K562 (cell line): ENCODE results near the gene SOX6. TPM values are rescaled to one million over a fixed set of nuclear protein-coding genes. Genes with fewer than 3 reads are reported as not detected.
A peak's percentile ranks its signal among the peaks of the same experiment; 100 is the strongest.

Source experiments
- ATAC-seq: fragments of 200-7000 bp; cut with Tn5 transposase; 3 replicates; pipeline ENCODE4 v1.9.1; 2020; ENCODE audit warnings: moderate library complexity
- BruUV-seq: library from RNA; stranded (reverse); fragments of 400-500 nt; replicated peaks from 2 replicates; lab custom pipeline; 2021; lab: Mats Ljungman, UMichigan
- CTCF ChIA-PET: fragments of 300-600 bp; formaldehyde crosslinking; extraction: SDS; loops from one replicate; lab custom pipeline; 2021; ENCODE audit warnings: low intra/inter-chr PET ratio; lab: Yijun Ruan, JAX
- POLR2A ChIA-PET: fragments of 300-600, 350-650 bp; sonication (Branson Sonifier 250); formaldehyde crosslinking; extraction: SDS; loops from one replicate; lab custom pipeline; 2021; ENCODE audit warnings: antibody characterized with exemption, inconsistent platforms; lab: Yijun Ruan, JAX
- DNase-seq, 4 experiments: peaks; one replicate each; pipeline versions ENCODE4 v3.0.0 to v3.0.0-alpha.2; 2011 to 2018; ENCODE audit warnings: low spot score in 3 of 4, mixed read lengths in 3 of 4; ENCODE audit errors: extremely low read depth in 1 of 4
- FAIRE-seq: peaks from 2 replicates; lab custom pipeline; 2011; peaks lifted over from hg19 to GRCh38; lab: Jason Lieb, UNC
- H2AFZ ChIP-seq: 2 replicates; pipeline ENCODE4 v1.6.0; 2011; ENCODE audit warnings: low read depth, low read length, control low read depth, inconsistent platforms
- H3K27ac ChIP-seq: fragments of 200-600 bp; 3 replicates; pipeline ENCODE4 v1.8.0; 2011; ENCODE audit warnings: low read depth, mild to moderate bottlenecking, control low read depth, inconsistent platforms, low read length, moderate library complexity, mixed read lengths; ENCODE audit errors: extremely low read depth
- H3K27me3 ChIP-seq, 2 experiments: fragments of 300-600 bp in 1 of 2; 2 replicates in 1 of 2; 3 replicates in 1 of 2; pipeline versions ENCODE4 v1.6.0 to v1.8.0; 2011; ENCODE audit warnings: inconsistent platforms in 2 of 2, low read length in 2 of 2, mild to moderate bottlenecking in 1 of 2, mixed read lengths in 1 of 2, moderate library complexity in 1 of 2; ENCODE audit not compliant: control insufficient read depth in 2 of 2, insufficient read depth in 2 of 2
- H3K36me3 ChIP-seq: fragments of 300-600 bp; 3 replicates; pipeline ENCODE4 v1.8.0; 2011; ENCODE audit warnings: mild to moderate bottlenecking, low read length, inconsistent platforms; ENCODE audit not compliant: control insufficient read depth, insufficient read depth
- H3K4me1 ChIP-seq, 2 experiments: fragments of 200-600 bp in 1 of 2; replicated peaks in 1 of 2; 2 replicates in 1 of 2; 3 replicates in 1 of 2; pipeline versions ENCODE4 v1.5.1 to v1.8.0; 2011; ENCODE audit warnings: inconsistent platforms in 2 of 2, low read length in 2 of 2, mild to moderate bottlenecking in 1 of 2, mixed read lengths in 1 of 2, moderate library complexity in 1 of 2; ENCODE audit not compliant: control insufficient read depth in 2 of 2, insufficient read depth in 2 of 2
- H3K4me2 ChIP-seq: 2 replicates; pipeline ENCODE4 v1.6.1; 2011; ENCODE audit warnings: low read length, control low read depth, inconsistent platforms, mixed read lengths; ENCODE audit not compliant: insufficient read depth
- H3K4me3 ChIP-seq: fragments of 200-600 bp; sonication (generic), shearing (Covaris generic); 2 replicates; pipeline ENCODE4 v1.5.1; 2016; ENCODE audit warnings: control low read depth, inconsistent platforms
- H3K79me2 ChIP-seq: fragments of 200-600 bp; 3 replicates; pipeline ENCODE4 v1.8.0; 2011; ENCODE audit warnings: low read length, inconsistent platforms; ENCODE audit not compliant: control insufficient read depth, insufficient read depth
- H3K9ac ChIP-seq, 2 experiments: 2 replicates each; pipeline versions ENCODE4 v1.6.0 to v1.6.1; 2011; ENCODE audit warnings: low read depth in 2 of 2, low read length in 2 of 2, control low read depth in 1 of 2, inconsistent platforms in 1 of 2, mild to moderate bottlenecking in 1 of 2, mixed read lengths in 1 of 2; ENCODE audit not compliant: insufficient read depth in 1 of 2
- H3K9me1 ChIP-seq: one replicate; pipeline ENCODE4 v1.6.0; 2011; ENCODE audit warnings: inconsistent platforms, mild to moderate bottlenecking, low read length, moderate library complexity; ENCODE audit not compliant: control insufficient read depth, insufficient read depth
- H3K9me3 ChIP-seq: replicated peaks from 2 replicates; pipeline ENCODE4 v1.5.1; 2011; ENCODE audit warnings: low read depth, low read length, inconsistent platforms; ENCODE audit not compliant: control insufficient read depth, insufficient read depth
- H4K20me1 ChIP-seq: replicated peaks from 2 replicates; pipeline ENCODE4 v1.6.1; 2011; ENCODE audit warnings: low read length, inconsistent platforms, mixed read lengths; ENCODE audit not compliant: control insufficient read depth, insufficient read depth
- C11orf30 ChIP-seq: fragments of 450-650 bp; IDR thresholded peaks from 2 replicates; pipeline ENCODE4 v1.6.1; 2016; ENCODE audit warnings: low read depth, mild to moderate bottlenecking
- KLF16 ChIP-seq: IDR thresholded peaks from 2 replicates; pipeline ENCODE4 v1.6.1; 2016; ENCODE audit warnings: antibody characterized with exemption
- LEF1 ChIP-seq: fragments of 450-650 bp; IDR thresholded peaks from 2 replicates; pipeline ENCODE4 v1.6.1; 2016; ENCODE audit warnings: mild to moderate bottlenecking
- MAFF ChIP-seq: IDR thresholded peaks from 2 replicates; pipeline ENCODE4 v1.6.1; 2012; ENCODE audit warnings: low read length, improper control_type of control experiment
- MAFG ChIP-seq: fragments of 450-650 bp; conservative IDR thresholded peaks from 2 replicates; pipeline ENCODE4 v1.6.1; 2016; ENCODE audit warnings: missing genetic modification characterization, missing compliant biosample characterization
- MAFK ChIP-seq: IDR thresholded peaks from 2 replicates; pipeline ENCODE4 v1.6.1; 2011; ENCODE audit warnings: low read length, improper control_type of control experiment
- POLR2AphosphoS2 ChIP-seq: IDR thresholded peaks from 2 replicates; pipeline ENCODE4 v1.6.1; 2012; ENCODE audit warnings: low read length, improper control_type of control experiment
- PRMT5 ChIP-seq: sonication (generic); formaldehyde crosslinking; IDR thresholded peaks from 2 replicates; pipeline ENCODE4 v1.5.0; 2020; ENCODE audit warnings: missing genetic modification reagents
- PURB ChIP-seq: sonication (generic); formaldehyde crosslinking; IDR thresholded peaks from 2 replicates; pipeline ENCODE4 v1.9.0; 2021; ENCODE audit warnings: low read depth, mild to moderate bottlenecking, missing genetic modification reagents
- SMC3 ChIP-seq: conservative IDR thresholded peaks from 2 replicates; pipeline ENCODE4 v1.6.1; 2011; ENCODE audit warnings: low read depth, low read length, improper control_type of control experiment; ENCODE audit not compliant: insufficient read depth
- TCF3 ChIP-seq: sonication (generic); formaldehyde crosslinking; IDR thresholded peaks from 2 replicates; pipeline ENCODE4 v1.4.0; 2020; ENCODE audit warnings: mild to moderate bottlenecking, missing genetic modification reagents
- ZBTB17 ChIP-seq: fragments of 450-650 bp; formaldehyde crosslinking; IDR thresholded peaks from 2 replicates; pipeline ENCODE4 v1.4.0; 2020; ENCODE audit warnings: mild to moderate bottlenecking
- ZNF316 ChIP-seq: fragments of 450-650 bp; IDR thresholded peaks from 2 replicates; pipeline ENCODE4 v1.6.1; 2016
- ZNF324 ChIP-seq: fragments of 250-450 bp; sonication (Bioruptor Pico); IDR thresholded peaks from 2 replicates; pipeline ENCODE4 v1.4.0; 2020; ENCODE audit warnings: mild to moderate bottlenecking
- WGBS: fragments of 100-300 bp; shearing (Covaris generic); methylation state at CpG from one replicate; pipeline ENCODE4 v1.1.6; 2016; ENCODE audit warnings: low coverage, mixed read lengths; ENCODE audit not compliant: insufficient coverage; ENCODE audit errors: missing lambda C conversion rate; 5-methylcytosine and 5-hydroxymethylcytosine counted together
- in situ Hi-C: fragments of 300-500 bp; cut with MboI; formaldehyde crosslinking; loops from 4 replicates; pipeline ENCODE4 v1.15.0; 2018; ENCODE audit warnings: inconsistent platforms, mixed read lengths
- intact Hi-C: fragments of 100-400 bp; cut with micrococcal nuclease; formaldehyde crosslinking; loops from 2 replicates; pipeline ENCODE4 v1.14.2; 2022
- polyA plus RNA-seq, 8 experiments: library from polyadenylated mRNA; depleted of rRNA in 4 of 8; stranded (reverse) in 5 of 8; unstranded in 3 of 8; fragments of >200 nt; fragmentation: Nextera tagmentation in 2 of 8; fragmentation: Illumina TruSeq in 1 of 8; extraction: Ambion mirVana in 2 of 8; extraction: Trizol in 1 of 8; gene quantifications; 2 replicates each; pipeline versions ENCODE4 v1.2.1 to v1.2.3, GENCODE V29; 2011 to 2014; ENCODE audit warnings: inconsistent platforms in 1 of 8, missing spikeins in 1 of 8
- total RNA-seq, 7 experiments: library from RNA; depleted of rRNA in 6 of 7; stranded (reverse); fragments of >200 nt in 6 of 7; fragmentation: Illumina TruSeq in 2 of 7; extraction: Trizol in 2 of 7; gene quantifications; 2 replicates each; pipeline versions ENCODE4 v1.2.1 to v1.2.3, GENCODE V29; 2011 to 2021; ENCODE audit warnings: low replicate concordance in 1 of 7

SOX6 gene
- total and polyA plus RNA-seq, 9 of the 15 experiments (the other 6 are each of a cell fraction or from before 2014, with no cell fraction given) = 0.89 to 8.7 (median 5.7) TPM

- POLR2A ChIA-PET = no interaction called here
- TF ChIP-seq POLR2AphosphoS2 (no peak), LEF1 (no peak), ZNF324 (CRISPR knock-in tag) (no peak), SMC3 (no peak), ZBTB17 (CRISPR knock-in tag) (no peak)
- no peaks in the 10 kb centered on the region for H3K9me1 ChIP-seq
- H2AFZ ChIP-seq = no peak overlapping the region
- H3K4me2 ChIP-seq = no peak overlapping the region
- intact Hi-C loops = no loop called here
- H3K9ac ChIP-seq = no peak overlapping the region
- no peaks in the 10 kb centered on the region for H3K9me3 ChIP-seq
- no peak for FAIRE-seq
- H3K4me1 ChIP-seq = no peaks in the 10 kb centered on the region
- H3K4me3 ChIP-seq = no peak overlapping the region
- no TSS peak for BruUV-seq
- no peak overlapping the region for H3K27ac ChIP-seq
- H4K20me1 ChIP-seq = no peaks in the 10 kb centered on the region
- no peak for ATAC-seq
- CTCF ChIA-PET = no interaction called here
- DNase-seq = no peak
- H3K36me3 ChIP-seq = no peaks in the 10 kb centered on the region
- in situ Hi-C loops = no loop called here
- H3K27me3 ChIP-seq = no peaks in the 10 kb centered on the region
- no peaks in the 10 kb centered on the region for H3K79me2 ChIP-seq
- 44% methylated on average over 2 of the region's 2 CpGs for WGBS
Observed at GRCh38 chr11:16153951-16154350, 202.4 kb downstream of the SOX6 start.

- ATAC-seq = no peak
- intact Hi-C loops (no loop called here), in situ Hi-C loops (no loop called here)
- Histone ChIP-seq H3K36me3 (no peaks in the 10 kb centered on the region), H3K4me2 (no peak overlapping the region), H3K9me3 (no peaks in the 10 kb centered on the region), H3K4me3 (no peak overlapping the region), H3K4me1 (no peaks in the 10 kb centered on the region), H3K27me3 (no peaks in the 10 kb centered on the region), H2AFZ (no peak overlapping the region), H3K9me1 (no peaks in the 10 kb centered on the region), H3K79me2 (no peaks in the 10 kb centered on the region), H3K9ac (no peak overlapping the region), H3K27ac (no peak overlapping the region), H4K20me1 (no peaks in the 10 kb centered on the region)
- DNase-seq = no peak
- no peak for FAIRE-seq
- BruUV-seq = no TSS peak
- ChIA-PET POLR2A (no interaction called here), CTCF (no interaction called here)
- TF ChIP-seq ZNF316 (peak; percentile 85), MAFF (peak; percentile 90), PURB (CRISPR knock-in tag) (no peak), C11orf30 (peak; percentile 73), MAFK (peak; percentile 85), TCF3 (CRISPR knock-in tag) (no peak), KLF16 (no peak), MAFG (tag) (peak; percentile 50), PRMT5 (CRISPR knock-in tag) (no peak)
- WGBS = 73% methylated on average over 6 of the region's 6 CpGs
Observed at GRCh38 chr11:16151138-16151537, 205.2 kb downstream of the SOX6 start.
